Liver (tissue), 9 donors: ENCODE data around the gene CCDC92B. TPM values are rescaled to one million over a fixed set of nuclear protein-coding genes. Genes with fewer than 3 reads are reported as not detected.

Experiments used
- DNase-seq: peaks from one replicate; pipeline ENCODE4 v3.0.0-alpha.2; 2017; ENCODE audit warnings: low spot score
- H3K27ac ChIP-seq, 2 donors: one replicate each; pipeline ENCODE4 v1.7.0; 2013; ENCODE audit warnings: inconsistent platforms in 2 of 2, low read length in 2 of 2, control low read depth in 1 of 2, low read depth in 1 of 2, mild to moderate bottlenecking in 1 of 2
- H3K27me3 ChIP-seq, 4 donors: one replicate each; pipeline versions ENCODE4 v1.6.1 to v1.7.0; 2013; ENCODE audit warnings: low read length in 3 of 4, inconsistent platforms in 1 of 4, mild to moderate bottlenecking in 1 of 4, moderate library complexity in 1 of 4; ENCODE audit not compliant: control insufficient read depth in 4 of 4, insufficient read depth in 4 of 4
- H3K36me3 ChIP-seq, 4 donors: one replicate each; pipeline versions ENCODE4 v1.6.1 to v1.7.0; 2013; ENCODE audit warnings: low read length in 3 of 4, mild to moderate bottlenecking in 3 of 4, low read depth in 1 of 4, moderate library complexity in 1 of 4; ENCODE audit not compliant: control insufficient read depth in 4 of 4, insufficient read depth in 3 of 4
- H3K4me1 ChIP-seq, 4 donors: one replicate each; pipeline versions ENCODE4 v1.6.1 to v1.7.0; 2013; ENCODE audit warnings: low read length in 3 of 4, mild to moderate bottlenecking in 3 of 4, moderate library complexity in 1 of 4; ENCODE audit not compliant: control insufficient read depth in 4 of 4, insufficient read depth in 4 of 4
- H3K4me3 ChIP-seq, 3 donors: one replicate each; pipeline versions ENCODE4 v1.6.1 to v1.7.0; 2013; ENCODE audit warnings: low read length in 3 of 3, control low read depth in 1 of 3, low read depth in 1 of 3, mild to moderate bottlenecking in 1 of 3
- H3K9ac ChIP-seq, 2 donors: one replicate each; pipeline ENCODE4 v1.7.0; 2013; ENCODE audit warnings: low read length in 2 of 2, mild to moderate bottlenecking in 2 of 2, moderate library complexity in 2 of 2, control low read depth in 1 of 2, low read depth in 1 of 2
- H3K9me3 ChIP-seq, 4 donors: one replicate each; pipeline versions ENCODE4 v1.6.1 to v1.7.0; 2013; ENCODE audit warnings: low read length in 3 of 4; ENCODE audit not compliant: control insufficient read depth in 4 of 4
- CTCF ChIP-seq: fragments of 150-350 bp; IDR thresholded peaks from 2 replicates; pipeline ENCODE4 v1.5.1; 2017; ENCODE audit warnings: improper control_type of control experiment, low read depth, low read length; ENCODE audit not compliant: missing input control
- EGR1 ChIP-seq, 2 donors: IDR thresholded peaks; 2 replicates each; pipeline ENCODE4 v1.6.1; 2016 to 2018; ENCODE audit warnings: antibody characterized with exemption in 2 of 2, low read depth in 2 of 2
- FOXA2 ChIP-seq: IDR thresholded peaks from 2 replicates; pipeline ENCODE4 v1.6.1; 2016; ENCODE audit warnings: antibody characterized with exemption
- HNF4A ChIP-seq, 2 donors: conservative IDR thresholded peaks; 2 replicates each; pipeline ENCODE4 v1.6.1; 2016; ENCODE audit warnings: antibody characterized with exemption in 2 of 2, mild to moderate bottlenecking in 2 of 2
- HNF4G ChIP-seq: IDR thresholded peaks from 2 replicates; pipeline ENCODE4 v1.6.1; 2016; ENCODE audit warnings: antibody characterized with exemption
- NR2F2 ChIP-seq: IDR thresholded peaks from 2 replicates; pipeline ENCODE4 v1.6.1; 2016; ENCODE audit warnings: antibody characterized with exemption
- RAD21 ChIP-seq, 2 donors: IDR thresholded peaks; 2 replicates each; pipeline ENCODE4 v1.6.1; 2016; ENCODE audit warnings: antibody characterized with exemption in 2 of 2, mild to moderate bottlenecking in 2 of 2
- WGBS: extraction: QIAGEN DNeasy Blood & Tissue Kit; methylation state at CpG from one replicate; pipeline ENCODE4 v1.1.7; 2013; 5-methylcytosine and 5-hydroxymethylcytosine counted together
- polyA plus RNA-seq, 2 donors: library from polyadenylated mRNA; stranded (reverse) in 1 of 2; unstranded in 1 of 2; fragments of 200-250 nt in 1 of 2; fragments of >200 nt in 1 of 2; fragmentation: Nextera tagmentation in 1 of 2; extraction: Ambion mirVana in 1 of 2; gene quantifications; one replicate each; pipeline versions ENCODE4 v1.2.1 to v1.2.3, GENCODE V29; 2013 to 2015
- total RNA-seq, 2 donors: library from RNA; depleted of rRNA; stranded (reverse); fragments of >200 nt; gene quantifications; one replicate each; pipeline ENCODE4 v1.2.3, GENCODE V29; 2014
- TF ChIP-seq, protein P1 (sequence below): IDR thresholded peaks from 2 replicates; pipeline ENCODE4 v1.6.1; 2016; ENCODE audit warnings: antibody characterized with exemption, mild to moderate bottlenecking
- TF ChIP-seq, protein P2 (sequence below): IDR thresholded peaks from 2 replicates; pipeline ENCODE4 v1.6.1; 2016; ENCODE audit warnings: antibody characterized with exemption
- donor health status: healthy.
- donor health status: healthy.
- donor health status: healthy.
- donor health status: healthy.
- donor health status: healthy.

The CCDC92B gene
- total and polyA plus RNA-seq, 4 donors: not detected

DNA sequence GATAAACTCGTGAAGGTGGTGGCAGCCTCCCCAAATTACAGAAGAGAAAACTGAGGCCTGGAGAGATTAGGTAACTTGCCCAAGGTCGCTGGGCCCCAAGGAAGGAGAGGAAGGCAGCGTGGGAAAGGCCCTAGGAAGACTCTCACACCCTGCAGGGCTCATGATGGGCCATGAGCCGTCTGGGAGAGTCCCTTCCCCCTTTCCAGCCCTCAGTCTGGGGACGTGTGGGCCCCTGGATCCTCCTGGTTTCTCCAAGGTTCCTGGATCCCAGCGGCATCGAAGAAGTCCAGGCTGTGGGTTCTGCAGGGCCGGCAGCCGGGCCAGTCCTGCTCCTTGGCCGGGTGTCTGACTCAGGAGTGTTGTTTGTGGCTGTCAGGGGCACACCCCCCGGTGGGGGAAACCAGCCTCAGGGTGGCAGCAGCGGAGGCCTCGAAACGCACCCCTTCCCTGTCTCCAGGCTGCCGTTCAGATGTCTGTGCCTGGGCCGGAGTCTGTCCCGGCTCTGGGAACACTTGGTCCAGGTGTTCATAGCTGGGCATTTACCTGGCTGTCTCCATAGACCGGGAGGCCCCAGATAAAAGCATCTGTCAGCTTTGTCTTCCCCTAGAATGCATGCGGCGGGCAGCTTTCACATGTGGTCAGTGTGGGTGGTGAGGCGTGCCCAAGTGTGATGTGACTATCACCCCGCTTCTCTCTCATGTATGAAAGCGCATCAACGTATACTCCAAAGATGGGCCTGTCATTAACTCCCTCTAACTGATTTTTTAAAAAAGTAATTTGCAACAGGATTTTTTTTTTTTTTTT, 43.1 kb upstream of the CCDC92B start:
- H3K27me3 ChIP-seq: peaks cover 0 to 4% (median 0%) of the 10 kb centered on the region in 4 donors
- no peaks in the 10 kb centered on the region for H3K9me3 ChIP-seq
- H3K4me1 ChIP-seq: peaks cover 0 to 4% (median 0%) of the 10 kb centered on the region in 4 donors
- DNase-seq: no peak
- H3K27ac ChIP-seq: no peak overlapping the region
- no peaks in the 10 kb centered on the region for H3K36me3 ChIP-seq
- no peak overlapping the region for H3K9ac ChIP-seq
- TF ChIP-seq HNF4A (conservative IDR thresholded peaks at IDR 0.05) (no peak), NR2F2 (no peak), HNF4G (no peak), EGR1 (IDR thresholded peaks at IDR 0.05; ENCODE audit: low read depth in 2 of 2) (no peak), CTCF (no peak), RAD21 (IDR thresholded peaks at IDR 0.05) (no peak)
- WGBS: 74% methylated on average over 24 of the region's 24 CpGs
- H3K4me3 ChIP-seq: no peak overlapping the region

DNA sequence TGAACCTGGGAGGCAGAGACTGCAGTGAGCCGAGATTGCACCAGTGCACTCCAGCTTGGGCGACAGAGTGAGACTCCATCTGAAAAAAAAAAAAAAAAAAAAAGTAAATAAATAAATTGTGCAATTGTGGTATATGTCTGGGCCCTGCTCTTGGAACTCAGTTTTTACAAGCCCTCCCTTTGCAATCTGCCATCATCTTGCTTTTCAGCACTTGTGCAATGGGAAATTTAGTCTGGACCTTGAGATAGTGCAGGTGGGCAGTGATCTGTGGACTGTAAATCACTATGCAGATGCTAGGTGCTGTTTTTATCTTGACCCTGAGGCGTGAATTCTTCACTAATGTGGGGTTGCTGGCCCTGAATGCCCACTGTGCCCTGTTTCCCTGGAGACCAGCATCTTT, 40.2 kb upstream of the CCDC92B start:
- H3K27me3 ChIP-seq: peaks cover 0 to 4% (median 0%) of the 10 kb centered on the region in 4 donors
- no peaks in the 10 kb centered on the region for H3K4me1 ChIP-seq
- H3K27ac ChIP-seq: no peak overlapping the region
- H3K4me3 ChIP-seq: no peak overlapping the region
- no peaks in the 10 kb centered on the region for H3K9me3 ChIP-seq
- WGBS: 54% methylated on average over 3 of the region's 3 CpGs
- DNase-seq: no peak
- H3K9ac ChIP-seq: no peak overlapping the region
- TF ChIP-seq CTCF: no peak
- TF ChIP-seq, protein P1, sequence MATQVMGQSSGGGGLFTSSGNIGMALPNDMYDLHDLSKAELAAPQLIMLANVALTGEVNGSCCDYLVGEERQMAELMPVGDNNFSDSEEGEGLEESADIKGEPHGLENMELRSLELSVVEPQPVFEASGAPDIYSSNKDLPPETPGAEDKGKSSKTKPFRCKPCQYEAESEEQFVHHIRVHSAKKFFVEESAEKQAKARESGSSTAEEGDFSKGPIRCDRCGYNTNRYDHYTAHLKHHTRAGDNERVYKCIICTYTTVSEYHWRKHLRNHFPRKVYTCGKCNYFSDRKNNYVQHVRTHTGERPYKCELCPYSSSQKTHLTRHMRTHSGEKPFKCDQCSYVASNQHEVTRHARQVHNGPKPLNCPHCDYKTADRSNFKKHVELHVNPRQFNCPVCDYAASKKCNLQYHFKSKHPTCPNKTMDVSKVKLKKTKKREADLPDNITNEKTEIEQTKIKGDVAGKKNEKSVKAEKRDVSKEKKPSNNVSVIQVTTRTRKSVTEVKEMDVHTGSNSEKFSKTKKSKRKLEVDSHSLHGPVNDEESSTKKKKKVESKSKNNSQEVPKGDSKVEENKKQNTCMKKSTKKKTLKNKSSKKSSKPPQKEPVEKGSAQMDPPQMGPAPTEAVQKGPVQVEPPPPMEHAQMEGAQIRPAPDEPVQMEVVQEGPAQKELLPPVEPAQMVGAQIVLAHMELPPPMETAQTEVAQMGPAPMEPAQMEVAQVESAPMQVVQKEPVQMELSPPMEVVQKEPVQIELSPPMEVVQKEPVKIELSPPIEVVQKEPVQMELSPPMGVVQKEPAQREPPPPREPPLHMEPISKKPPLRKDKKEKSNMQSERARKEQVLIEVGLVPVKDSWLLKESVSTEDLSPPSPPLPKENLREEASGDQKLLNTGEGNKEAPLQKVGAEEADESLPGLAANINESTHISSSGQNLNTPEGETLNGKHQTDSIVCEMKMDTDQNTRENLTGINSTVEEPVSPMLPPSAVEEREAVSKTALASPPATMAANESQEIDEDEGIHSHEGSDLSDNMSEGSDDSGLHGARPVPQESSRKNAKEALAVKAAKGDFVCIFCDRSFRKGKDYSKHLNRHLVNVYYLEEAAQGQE: no peak
- no peak for TF ChIP-seq FOXA2
- TF ChIP-seq, protein P2, sequence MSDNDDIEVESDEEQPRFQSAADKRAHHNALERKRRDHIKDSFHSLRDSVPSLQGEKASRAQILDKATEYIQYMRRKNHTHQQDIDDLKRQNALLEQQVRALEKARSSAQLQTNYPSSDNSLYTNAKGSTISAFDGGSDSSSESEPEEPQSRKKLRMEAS: no peak
- no peaks in the 10 kb centered on the region for H3K36me3 ChIP-seq
